Measurements from ENCODE around the gene NPHS1. TPM values are rescaled to one million over a fixed set of nuclear protein-coding genes. Genes with fewer than 3 reads are reported as not detected.

NPHS1 gene
- total RNA-seq, 1 donor: not detected

GRCh38 chr19:35781650-35782049 is 70.7 kb downstream of the NPHS1 start:
- no peak for DNase-seq (ENCODE audit: low read depth)
- H3K4me3 ChIP-seq (ENCODE audit: low read depth, low read length): no peak overlapping the region
- no peak for TF ChIP-seq CTCF (IDR thresholded peaks at IDR 0.05; ENCODE audit: insufficient read depth, low read depth, low read length)

DNA sequence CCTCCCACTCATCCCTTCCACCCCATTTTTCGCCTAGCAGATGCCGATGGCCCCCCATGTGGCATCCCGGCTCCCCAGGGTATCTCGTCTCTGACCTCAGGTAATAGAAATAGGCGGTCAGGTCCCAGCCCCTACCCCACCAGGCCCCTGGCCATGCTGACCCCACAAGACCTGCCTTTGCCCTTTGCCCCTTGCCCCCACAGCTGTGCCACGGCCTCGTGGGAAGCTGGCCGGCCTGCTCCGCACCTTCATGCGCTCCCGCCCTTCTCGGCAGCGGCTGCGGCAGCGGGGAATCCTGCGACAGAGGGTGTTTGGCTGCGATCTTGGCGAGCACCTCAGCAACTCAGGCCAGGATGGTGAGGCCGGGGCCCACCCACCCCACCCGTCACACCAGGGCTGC is 71.6 kb downstream of the NPHS1 start:
- no peak overlapping the region for H3K4me3 ChIP-seq (ENCODE audit: low read depth, low read length)
- DNase-seq (ENCODE audit: low read depth): no peak
- TF ChIP-seq CTCF (IDR thresholded peaks at IDR 0.05; ENCODE audit: insufficient read depth, low read depth, low read length): no peak

- no peak overlapping the region for H3K4me3 ChIP-seq (ENCODE audit: low read depth, low read length)
- no peak for TF ChIP-seq CTCF (IDR thresholded peaks at IDR 0.05; ENCODE audit: insufficient read depth, low read depth, low read length)
- DNase-seq (ENCODE audit: low read depth): no peak
Observed at GRCh38 chr19:35780058-35780457, 72.2 kb downstream of the NPHS1 start.

- H3K4me3 ChIP-seq (ENCODE audit: low read depth, low read length): no peak overlapping the region
- TF ChIP-seq CTCF (IDR thresholded peaks at IDR 0.05; ENCODE audit: insufficient read depth, low read depth, low read length): no peak
- DNase-seq (ENCODE audit: low read depth): no peak
Observed at GRCh38 chr19:35779033-35779432, 73.3 kb downstream of the NPHS1 start.

- TF ChIP-seq CTCF (IDR thresholded peaks at IDR 0.05; ENCODE audit: insufficient read depth, low read depth, low read length): no peak
- no peak overlapping the region for H3K4me3 ChIP-seq (ENCODE audit: low read depth, low read length)
- DNase-seq (ENCODE audit: low read depth): no peak
Observed at GRCh38 chr19:35777961-35778360, 74.3 kb downstream of the NPHS1 start.

DNA sequence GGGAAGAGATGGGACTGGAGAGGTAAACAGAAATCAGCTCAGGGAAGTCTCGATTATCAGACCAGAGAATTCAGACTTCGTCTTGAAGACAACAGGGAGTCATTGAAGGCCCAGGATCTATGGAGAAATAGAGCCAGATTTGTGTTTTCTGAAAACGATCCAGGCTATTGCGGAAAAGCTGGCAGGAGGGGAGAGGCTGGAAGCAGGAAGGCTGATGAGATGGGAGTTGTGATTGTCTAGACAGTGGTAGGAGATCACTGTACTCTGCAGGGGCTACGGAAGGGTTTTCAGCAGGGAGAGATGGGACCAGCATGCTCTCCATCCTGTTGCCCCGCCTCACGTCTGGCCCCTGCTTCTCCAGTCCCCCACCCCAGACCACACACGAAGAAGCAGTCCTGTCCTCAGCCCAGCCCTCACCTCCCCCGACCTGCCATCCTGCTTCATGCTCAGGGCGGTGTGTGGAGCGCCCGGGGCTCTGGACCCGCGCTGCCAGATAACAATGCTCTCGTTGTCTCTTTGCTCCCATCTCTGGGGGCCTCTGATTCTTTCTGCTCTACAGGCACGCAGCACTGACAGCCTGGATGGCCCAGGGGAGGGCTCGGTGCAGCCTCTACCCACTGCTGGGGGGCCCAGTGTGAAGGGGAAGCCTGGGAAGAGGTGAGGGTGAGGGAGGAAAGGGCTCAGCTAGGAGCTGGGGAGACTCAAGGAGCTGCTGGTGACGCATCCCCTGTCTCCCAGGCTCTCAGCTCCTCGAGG is 75.0 kb downstream of the NPHS1 start:
- no peak for TF ChIP-seq CTCF (IDR thresholded peaks at IDR 0.05; ENCODE audit: insufficient read depth, low read depth, low read length)
- no peak for DNase-seq (ENCODE audit: low read depth)
- H3K4me3 ChIP-seq (ENCODE audit: low read depth, low read length): no peak overlapping the region

Data from fibroblast of villous mesenchyme (primary cell).